HG03565 (cell line): Measurements from ENCODE around the gene SPTBN4.
"Not testable (repeated sequence)": the region's sequence is repeated elsewhere in the genome, so short reads cannot be mapped to it uniquely, and the experiment has no call there.

Experiments
- ATAC-seq: cut with Tn5 transposase; IDR thresholded peaks from one replicate; pipeline ENCODE4 v1.9.1; 2021; ENCODE audit warnings: mild to moderate bottlenecking, moderate library complexity; ENCODE audit not compliant: unreplicated experiment

SPTBN4 gene

DNA sequence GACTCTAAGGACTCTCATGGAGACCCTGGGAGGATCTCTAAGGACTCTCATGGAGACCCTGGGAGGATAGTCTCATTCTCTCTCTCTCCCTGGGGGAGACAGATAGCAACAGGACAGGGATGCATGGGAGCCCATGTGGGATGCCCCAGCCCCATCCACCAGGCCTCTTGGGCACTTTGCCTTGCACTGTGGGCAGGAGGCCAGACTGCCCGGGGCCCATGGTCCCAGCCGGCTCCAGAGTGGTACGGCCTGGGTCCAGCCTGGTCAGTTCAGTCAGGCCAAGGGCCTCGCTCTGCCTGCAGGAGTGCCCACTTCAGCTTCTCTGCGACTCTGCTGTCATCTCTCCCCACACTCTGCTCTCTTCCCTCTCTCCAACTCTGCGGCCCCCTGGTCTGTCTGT, 61.3 kb downstream of the SPTBN4 start:
- no peak for ATAC-seq

DNA sequence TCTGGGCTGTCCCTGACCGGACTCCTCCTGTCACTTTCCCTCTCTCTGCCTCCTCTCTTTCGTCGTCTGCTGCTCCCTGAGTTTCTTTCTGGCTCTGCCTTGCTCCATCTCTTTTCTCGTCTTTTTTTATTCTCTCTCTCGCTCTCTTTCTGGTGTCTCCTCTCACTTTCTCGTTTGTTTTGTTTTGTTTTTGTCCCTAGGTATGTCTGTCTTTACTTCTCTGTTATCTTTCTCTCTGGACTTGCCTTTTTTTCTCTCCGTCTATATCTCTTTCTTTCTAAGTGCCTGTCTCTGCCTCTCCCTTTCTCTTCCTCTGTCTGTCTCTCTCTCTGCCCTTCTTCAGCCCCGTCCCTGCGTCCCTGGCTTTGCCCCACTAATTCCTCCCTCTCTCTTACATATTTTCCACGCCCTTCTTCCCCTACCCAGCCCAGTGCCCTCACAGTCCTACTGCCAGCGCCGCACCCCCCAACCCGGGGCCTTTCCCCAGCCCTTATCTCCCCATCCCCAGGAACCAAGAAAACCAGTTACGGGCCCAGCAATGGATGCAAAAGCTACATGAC, 61.8 kb downstream of the SPTBN4 start:
- no peak for ATAC-seq

DNA sequence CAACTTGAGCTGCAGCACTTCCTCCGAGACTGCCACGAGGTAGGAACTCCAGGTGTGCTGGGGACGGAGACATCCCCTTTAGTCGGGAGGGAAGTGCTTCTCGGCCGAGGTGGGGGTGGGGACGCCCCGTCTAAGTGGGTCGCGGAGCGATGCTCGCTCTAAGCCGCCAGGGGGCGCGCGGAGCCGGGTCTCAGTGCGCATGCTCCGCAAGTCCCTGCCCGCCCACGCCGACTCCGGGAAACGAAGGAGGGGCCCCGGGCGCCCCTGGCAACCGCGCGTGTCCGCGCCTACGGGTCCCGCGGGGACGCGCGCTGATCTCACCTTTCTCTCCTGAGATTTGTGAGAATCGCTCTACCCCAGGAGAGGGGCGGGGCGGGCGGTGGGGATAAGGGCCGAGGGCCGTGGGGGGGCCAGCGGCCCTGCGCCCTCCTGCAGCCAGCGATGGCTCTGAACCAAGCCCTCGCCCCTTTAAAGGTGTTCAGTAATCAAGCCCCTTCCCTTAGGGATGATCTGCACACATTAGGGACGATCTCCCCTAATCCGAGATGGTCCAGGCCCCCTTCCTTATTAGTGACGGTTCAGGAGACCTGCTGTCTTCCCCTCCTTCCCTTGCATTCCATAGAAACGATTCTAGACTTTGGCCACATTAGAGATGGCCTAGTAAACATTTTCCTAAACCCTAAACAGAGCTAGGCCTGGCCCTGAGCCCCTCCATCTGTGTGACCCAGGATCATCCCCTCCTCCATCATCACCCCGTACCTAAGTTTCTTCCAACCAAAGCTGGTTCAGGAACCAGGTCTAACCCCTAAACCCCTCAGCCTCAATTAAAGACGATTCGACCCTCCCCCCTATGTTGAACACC, 62.5 kb downstream of the SPTBN4 start:
- no peak for ATAC-seq

DNA sequence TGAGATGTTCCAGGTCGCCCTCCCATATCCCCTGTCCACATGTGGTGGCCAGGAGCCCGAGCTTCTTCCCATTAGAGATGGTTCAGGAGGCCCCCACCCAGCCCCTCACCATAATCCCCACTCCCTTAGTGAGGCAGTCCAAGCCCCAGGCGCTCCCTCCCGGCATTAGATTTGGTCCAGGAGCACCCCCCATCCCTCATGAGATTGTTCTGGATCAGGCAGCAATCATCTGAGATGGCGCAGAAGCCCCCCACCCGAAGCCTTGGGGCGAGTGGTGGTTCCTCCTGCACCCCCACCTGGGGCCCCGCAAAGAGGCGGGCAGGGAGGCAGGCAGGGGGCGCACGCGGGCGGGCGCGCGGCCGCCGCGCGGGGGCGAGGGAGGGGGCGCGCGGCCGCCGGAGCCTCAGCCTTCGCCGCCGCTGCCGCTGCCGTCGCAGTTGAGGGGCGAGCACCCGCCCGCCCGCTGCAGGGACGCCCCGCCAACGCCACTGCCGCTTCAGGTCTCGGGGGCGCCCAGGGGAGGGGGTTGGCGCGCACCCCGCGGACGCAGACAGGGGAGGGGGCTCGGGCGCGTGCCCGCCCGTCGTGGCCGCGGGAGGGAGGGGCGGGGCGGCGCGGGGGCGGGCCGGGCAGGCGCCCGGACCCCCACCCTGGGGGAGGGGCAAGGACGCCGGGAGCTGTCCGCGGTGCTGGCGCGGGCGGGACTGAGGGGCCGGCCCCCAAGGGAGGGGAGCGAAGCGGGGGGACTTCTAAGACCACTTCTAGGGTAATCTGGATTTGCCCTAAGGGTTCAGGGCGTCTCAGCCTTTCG, 63.5 kb downstream of the SPTBN4 start:
- no peak for ATAC-seq

DNA sequence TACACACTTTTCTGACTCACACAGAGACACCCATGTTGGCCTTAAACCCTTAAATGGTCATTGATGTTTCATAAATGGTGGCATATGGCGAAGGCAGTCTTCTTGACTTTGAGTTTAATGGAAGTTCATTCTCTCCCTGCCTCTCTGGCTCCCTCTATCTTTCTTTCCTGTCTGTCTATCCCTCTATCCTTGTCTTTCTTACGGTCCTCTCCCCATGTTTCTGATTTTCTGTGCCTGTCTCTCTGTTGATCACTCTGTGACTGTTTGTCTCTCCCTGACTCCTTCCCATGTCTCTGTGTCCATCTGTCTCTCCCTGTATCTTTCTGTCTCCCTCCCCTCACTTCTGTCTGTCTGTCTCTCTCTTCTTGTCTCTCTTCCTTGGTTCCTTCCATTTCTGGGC, 66.7 kb downstream of the SPTBN4 start:
- no peak for ATAC-seq

DNA sequence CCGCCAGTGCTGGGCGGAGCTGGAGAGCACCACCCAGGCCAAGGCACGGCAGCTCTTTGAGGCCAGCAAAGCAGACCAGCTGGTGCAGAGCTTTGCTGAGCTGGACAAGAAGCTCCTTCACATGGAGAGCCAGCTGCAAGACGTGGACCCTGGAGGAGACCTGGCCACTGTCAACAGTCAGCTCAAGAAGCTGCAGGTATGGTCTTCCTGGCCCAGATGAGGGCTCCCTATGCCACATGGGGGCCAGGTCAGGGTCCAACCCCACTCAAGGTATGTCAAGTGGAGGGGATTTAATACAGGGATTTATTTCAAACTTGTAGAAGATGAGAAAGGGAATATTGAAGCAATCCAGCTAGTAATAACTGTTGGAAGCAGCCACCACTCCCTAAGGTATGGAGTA, 67.3 kb downstream of the SPTBN4 start:
- no peak for ATAC-seq

DNA sequence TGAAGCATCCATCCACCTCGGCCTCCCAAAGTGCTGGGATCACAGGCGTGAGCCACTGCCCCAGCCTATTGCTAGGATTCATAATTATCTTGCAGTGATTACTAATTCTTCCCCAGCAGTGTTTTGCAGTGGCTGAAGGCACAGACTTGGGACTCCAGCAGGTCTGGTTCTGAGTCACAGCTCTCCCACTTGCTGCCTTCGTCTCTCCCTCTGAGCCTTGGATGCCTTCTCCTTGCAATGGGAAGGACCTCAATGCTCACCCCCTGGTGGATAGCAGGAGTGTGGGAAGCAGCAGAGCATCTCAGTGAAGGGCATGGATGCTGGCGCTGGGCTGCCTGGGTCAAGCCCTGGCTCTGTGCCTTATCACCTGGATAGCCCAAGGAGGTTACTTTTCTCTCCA, 72.3 kb downstream of the SPTBN4 start:
- no peak for ATAC-seq

DNA sequence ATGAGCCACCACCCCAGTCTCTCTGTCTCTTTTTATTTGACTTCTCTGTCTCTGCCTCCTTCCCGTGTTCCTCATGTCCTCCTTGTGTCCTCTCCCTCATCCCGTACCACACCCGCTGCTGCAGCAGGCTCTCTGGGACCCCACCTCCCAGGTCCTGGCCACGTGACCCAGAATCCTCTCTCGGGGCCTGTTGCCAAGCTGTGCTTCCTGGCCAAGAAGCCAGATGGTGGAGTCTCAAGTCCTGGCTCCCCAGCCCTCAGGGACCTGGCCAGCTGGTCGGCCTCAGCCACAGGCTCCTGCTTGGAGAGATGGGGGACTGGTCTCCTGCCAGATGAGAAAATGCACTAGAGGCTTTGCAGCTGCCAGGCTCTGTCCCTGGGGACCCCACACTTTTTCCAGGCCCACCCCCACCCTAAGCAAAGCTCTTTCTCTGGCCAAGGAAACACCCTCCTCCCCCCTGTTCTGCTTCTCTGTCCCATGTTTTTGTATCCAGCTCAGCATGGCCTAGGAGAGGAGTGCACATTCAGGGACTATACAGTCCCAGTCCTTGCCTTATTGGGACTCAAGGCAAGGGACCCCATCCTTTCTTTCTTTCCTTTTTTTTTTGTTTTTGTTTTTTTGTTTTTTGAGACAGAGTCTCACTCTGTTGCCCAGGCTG, 75.5 kb downstream of the SPTBN4 start:
- no peak for ATAC-seq

DNA sequence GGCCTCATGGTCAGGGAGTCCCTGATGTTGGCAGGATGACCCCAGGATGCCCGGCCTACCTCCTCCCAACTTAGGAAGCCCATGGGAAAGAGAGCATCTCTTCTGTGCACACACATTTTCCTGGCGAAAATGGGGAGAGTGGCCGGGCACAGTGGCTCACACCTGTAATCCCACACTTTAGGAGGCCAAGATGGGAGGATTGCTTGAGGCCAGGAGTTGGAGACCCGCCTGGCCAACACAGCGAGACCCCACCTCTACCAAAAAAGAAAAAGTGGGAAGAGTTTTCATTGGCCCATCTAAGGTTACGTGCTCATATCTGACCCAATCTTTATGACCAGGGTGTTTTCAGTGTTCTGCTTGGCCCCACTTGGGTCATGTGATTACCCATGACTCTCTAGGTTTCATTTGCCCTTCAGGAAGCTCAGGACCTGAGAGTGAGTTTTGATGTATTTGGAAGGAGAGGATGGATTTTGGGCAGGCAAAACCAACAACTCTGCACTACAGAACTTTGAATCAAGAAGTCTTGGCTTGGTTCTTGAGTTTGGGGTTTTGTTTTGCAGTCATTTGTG, 76.3 kb downstream of the SPTBN4 start:
- no peak for ATAC-seq

DNA sequence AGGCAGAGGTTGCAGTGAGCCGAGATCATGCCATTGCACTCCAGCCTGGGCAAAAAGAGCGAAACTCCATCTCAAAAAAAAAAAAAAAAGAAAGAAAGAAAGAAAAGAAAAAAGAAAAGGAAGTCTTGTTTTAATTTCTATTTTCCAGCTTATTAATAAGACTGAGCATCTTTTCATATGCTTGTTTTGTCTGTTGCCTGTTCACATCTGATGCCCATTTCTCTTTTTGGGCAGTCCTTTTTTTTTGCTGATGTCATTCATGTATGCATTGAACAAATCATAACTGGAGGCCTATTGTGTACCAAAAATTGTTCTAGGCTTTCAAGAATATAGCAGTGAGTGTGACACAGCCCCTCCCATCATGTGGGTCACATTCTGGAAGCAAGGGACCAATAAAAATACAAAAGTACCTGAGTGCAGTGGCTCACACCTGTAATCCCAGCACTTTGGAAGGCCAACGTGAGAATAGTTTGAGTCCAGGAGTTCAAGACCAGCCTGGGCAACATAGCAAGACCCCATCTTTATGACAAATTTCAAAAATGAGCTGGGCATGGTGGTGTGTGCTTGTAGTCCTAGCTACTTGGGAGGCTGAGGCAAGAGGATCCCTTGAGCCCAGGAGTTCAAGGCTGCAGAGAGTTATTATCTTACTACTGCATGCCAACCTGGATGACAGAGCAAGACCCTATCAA, 79.5 kb downstream of the SPTBN4 start:
- ATAC-seq: not testable (repeated sequence)

DNA sequence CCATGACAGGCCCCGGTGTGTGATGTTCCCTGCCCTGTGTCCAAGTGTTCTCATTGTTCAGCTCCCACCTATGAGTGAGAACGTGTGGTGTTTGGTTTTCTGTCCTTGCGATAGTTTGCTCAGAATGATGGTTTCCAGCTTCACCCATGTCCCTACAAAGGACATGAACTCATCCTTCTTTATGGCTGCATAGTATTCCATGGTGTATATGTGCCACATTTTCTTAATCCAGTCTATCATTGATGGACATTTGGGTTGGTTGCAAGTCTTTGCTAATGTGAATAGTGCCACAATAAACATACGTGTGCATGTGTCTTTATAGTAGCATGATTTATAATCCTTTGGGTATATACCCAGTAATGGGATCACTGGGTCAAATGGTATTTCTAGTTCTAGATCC, 80.4 kb downstream of the SPTBN4 start:
- not testable (repeated sequence) for ATAC-seq

DNA sequence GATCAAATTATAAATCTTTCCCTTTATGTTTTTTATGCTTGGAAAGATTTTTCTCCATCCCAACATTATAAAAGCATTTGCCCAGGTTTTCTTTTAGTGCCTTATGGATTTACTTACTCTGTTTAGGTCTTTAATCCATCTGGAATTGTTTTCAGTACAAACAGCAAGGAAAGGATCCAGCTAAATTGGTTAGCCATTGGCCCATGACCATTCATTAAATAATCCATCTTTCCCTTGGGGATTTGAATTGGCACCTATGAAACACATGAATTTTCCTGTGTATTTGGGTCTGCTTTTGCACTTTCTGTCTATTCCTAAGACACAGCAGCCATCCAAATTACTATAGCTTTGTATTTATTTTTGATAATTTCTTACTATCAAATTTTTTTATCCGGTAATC, 81.0 kb downstream of the SPTBN4 start:
- ATAC-seq: no peak

DNA sequence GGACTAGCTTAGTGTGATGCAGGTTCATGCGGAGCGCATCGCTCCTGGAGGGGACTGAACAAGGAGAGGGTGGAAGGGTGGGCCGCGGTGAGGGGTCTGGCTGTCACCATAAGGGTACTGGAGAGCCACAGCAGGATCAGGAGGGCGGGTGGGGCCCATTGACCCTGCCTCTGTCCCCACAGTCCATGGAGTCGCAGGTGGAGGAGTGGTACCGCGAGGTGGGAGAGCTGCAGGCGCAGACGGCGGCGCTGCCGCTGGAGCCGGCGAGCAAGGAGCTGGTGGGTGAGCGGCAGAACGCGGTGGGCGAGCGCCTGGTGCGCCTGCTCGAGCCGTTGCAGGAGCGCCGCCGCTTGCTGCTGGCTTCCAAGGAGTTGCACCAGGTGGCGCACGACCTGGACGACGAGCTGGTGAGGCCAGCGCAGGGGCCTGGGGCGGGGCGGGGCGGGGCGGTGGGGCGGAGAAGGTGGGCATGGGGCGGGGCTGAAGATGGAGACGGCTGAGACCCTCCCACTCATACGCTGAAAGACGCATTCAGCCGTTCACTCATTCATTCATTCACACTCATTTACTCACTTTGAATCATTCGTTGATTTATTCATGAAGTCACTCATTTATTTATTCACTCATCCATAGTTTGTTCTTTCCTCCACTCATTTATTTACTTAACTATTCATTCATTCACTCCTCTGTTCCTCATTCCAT, 82.4 kb downstream of the SPTBN4 start:
- no peak for ATAC-seq

DNA sequence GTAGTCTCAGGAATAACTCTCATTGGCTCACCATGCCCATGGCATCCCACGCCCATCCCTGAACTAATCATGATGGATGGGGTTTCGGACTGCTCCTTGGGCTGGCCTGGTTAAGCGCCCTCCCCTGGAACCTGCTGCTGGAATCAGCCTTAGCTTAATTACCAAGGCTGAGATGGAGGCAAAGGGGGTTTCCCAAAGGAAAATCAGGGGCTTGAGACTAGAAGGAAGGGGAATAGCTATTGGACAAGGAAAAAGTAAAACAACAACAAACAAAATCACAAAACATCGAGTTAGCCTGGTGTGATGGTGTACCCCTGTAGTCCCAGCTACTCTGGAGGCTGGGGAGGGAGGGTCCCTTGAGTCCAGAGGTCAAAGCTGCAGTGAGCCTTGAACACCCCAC, 84.2 kb downstream of the SPTBN4 start:
- no peak for ATAC-seq

DNA sequence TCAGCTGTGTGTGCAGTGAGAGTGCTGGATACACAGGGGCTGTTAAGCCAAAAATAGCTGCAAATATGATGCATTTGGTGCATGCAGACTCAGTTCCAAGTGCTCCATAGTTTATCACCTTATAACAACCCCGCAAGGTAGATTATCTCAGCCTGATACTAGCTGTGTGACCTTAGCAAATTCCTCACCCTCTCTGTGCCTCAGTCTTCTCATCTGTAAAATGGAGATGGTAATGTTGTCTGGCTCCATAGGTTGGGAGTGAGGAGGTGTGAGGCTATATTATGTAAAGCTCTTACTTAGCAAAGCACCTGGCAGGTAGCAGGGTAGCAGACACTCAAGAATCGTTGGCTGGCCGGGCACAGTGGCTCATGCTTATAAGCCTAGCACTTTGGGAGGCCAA, 86.0 kb downstream of the SPTBN4 start:
- ATAC-seq: no peak

DNA sequence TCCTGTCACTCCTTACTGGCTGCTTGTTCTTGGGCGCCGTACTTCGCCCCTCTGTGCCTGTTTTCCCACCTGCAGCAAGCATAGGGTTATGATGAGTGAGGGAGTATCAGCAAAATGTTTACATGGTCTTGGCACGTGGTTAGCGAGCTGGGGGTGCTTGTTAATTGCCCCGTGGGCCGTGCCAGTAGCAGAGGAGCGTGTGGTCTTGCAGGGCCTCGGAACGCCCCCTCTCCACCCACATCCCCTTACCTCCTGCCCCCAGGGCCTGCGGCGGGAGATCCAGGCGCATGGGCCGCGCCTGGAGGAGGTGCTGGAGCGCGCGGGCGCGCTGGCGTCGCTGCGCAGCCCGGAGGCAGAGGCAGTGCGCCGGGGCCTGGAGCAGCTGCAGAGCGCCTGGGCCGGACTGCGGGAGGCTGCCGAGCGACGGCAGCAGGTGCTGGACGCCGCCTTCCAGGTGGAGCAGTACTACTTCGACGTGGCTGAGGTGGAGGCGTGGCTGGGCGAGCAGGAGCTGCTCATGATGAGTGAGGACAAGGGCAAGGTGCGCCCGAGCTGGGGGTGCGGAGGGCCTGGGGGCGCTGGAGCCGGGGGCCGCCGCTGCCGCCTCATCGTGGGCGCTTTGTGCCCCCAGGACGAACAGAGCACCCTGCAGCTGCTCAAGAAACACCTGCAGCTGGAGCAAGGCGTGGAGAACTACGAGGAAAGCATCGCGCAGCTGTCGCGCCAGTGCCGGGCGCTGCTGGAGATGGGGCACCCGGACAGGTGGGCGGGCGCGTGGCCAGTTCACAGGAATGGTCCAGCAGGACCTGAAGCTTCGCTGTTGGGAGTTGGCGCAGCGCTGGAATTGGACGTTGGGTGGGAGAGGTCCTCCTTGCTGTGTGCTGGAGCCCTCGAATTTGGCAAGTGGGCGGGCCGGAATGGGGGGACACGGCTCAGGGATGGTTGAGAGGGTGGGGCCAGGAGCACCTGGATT, 87.4 kb downstream of the SPTBN4 start:
- ATAC-seq: no peak

DNA sequence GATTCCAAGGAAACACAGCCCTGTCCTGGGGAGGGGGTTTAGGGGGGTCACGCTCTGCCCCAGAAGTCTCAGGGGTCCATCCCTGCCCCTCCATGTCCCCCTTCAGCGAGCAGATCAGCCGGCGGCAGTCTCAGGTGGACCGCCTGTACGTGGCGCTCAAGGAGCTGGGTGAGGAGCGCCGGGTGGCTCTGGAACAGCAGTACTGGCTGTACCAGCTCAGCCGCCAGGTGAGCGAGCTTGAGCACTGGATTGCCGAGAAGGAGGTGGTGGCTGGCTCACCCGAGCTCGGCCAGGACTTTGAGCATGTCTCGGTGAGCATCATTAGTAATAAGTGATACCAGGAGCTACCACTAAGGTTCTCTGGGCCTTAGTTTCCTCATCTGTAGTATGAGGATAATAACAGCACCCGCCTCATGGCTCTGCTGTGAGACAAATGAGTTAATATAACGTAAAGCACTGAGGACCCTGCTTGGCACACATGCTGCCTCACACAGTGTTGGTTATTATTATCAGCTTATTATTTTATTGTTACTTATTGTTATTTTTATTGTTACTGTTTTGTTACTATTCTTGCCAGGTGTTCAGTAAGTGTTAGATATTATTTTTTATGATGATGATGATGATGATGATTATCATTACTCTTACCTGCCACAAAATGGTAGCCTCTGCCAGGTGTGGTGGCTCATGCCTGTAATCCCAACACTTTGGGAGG, 89.3 kb downstream of the SPTBN4 start:
- ATAC-seq: no peak

DNA sequence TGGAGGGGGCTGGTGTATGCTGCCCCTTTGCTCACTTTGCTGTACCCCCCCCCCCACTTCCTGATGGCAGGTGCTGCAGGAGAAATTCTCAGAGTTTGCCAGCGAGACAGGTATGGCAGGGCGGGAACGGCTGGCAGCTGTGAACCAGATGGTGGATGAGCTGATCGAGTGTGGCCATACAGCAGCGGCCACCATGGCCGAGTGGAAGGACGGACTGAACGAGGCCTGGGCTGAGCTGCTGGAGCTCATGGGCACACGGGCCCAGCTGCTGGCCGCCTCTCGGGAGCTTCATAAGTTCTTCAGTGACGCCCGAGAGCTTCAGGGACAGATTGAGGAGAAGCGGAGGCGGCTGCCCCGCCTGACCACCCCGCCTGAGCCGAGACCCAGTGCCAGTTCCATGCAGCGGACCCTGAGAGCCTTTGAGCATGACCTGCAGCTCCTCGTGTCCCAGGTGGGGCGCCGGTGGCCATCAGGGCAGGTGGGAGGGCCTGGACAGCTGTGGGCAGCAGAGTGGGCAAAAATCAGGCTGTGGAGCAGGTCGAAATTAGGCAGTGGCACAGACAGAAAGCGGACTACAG, 90.2 kb downstream of the SPTBN4 start:
- no peak for ATAC-seq
